ENCODE data around the gene WBP11.

GRCh38 chr12:14849661-14850060 lies 46.4 kb upstream of the WBP11 start:
- TF ChIP-seq CTCF (IDR thresholded peaks at IDR 0.05) (no peak), POLR2AphosphoS5 (IDR thresholded peaks at IDR 0.05; ENCODE audit: low read depth, low read length) (no peak)

Data from Panc1 (cell line).